ENCODE measurements around the gene ABTB2.

The ABTB2 gene
- 3.6 to 7.7 (median 6.4) reads per million in 3 donors for total RNA-seq

- Histone ChIP-seq H3K4me3 (ENCODE audit: insufficient read depth, low read depth, low read length, poor library complexity, severe bottlenecking) (peak within 1 kb of the TSS; percentile 65), H3K36me3 (ENCODE audit: control insufficient read depth, insufficient read depth, low read length) (no peaks in the 10 kb centered on the region), H3K27me3 (replicated peaks; ENCODE audit: control insufficient read depth, insufficient read depth, low read length, poor library complexity, severe bottlenecking) (peaks cover 23% of the 10 kb centered on the region), H3K27ac (ENCODE audit: insufficient read depth, low read length, poor library complexity, severe bottlenecking) (peak within 1 kb of the TSS; percentile 60), H3K4me1 (ENCODE audit: control insufficient read depth, insufficient read depth, low read length, poor library complexity, severe bottlenecking) (peaks cover 20% of the 10 kb centered on the region), H3K9me3 (ENCODE audit: control insufficient read depth, low read length) (no peaks in the 10 kb centered on the region)
- peak; percentile 92 to 94 (median 93) for DNase-seq
Measured at GRCh38 chr11:34357701-34358257, at the start of gene ABTB2. Gene ABTB2, minus strand, starts transcription at chr11:34358010.

- DNase-seq: no peak
- no peak overlapping the region for H3K4me3 ChIP-seq (ENCODE audit: insufficient read depth, low read depth, low read length, poor library complexity, severe bottlenecking)
- no peak overlapping the region for H3K27ac ChIP-seq (ENCODE audit: insufficient read depth, low read length, poor library complexity, severe bottlenecking)
- H3K4me1 ChIP-seq (ENCODE audit: control insufficient read depth, insufficient read depth, low read length, poor library complexity, severe bottlenecking): peaks cover 3% of the 10 kb centered on the region
- H3K27me3 ChIP-seq (replicated peaks; ENCODE audit: control insufficient read depth, insufficient read depth, low read length, poor library complexity, severe bottlenecking): peaks cover 7% of the 10 kb centered on the region
- H3K36me3 ChIP-seq (ENCODE audit: control insufficient read depth, insufficient read depth, low read length): no peaks in the 10 kb centered on the region
- no peaks in the 10 kb centered on the region for H3K9me3 ChIP-seq (ENCODE audit: control insufficient read depth, low read length)
Measured at GRCh38 chr11:34407121-34407813, 49.5 kb upstream of the ABTB2 start.

- H3K27me3 ChIP-seq (replicated peaks; ENCODE audit: control insufficient read depth, insufficient read depth, low read length, poor library complexity, severe bottlenecking): peaks cover 7% of the 10 kb centered on the region
- H3K4me1 ChIP-seq (ENCODE audit: control insufficient read depth, insufficient read depth, low read length, poor library complexity, severe bottlenecking): peaks cover 3% of the 10 kb centered on the region
- no peak for DNase-seq
- no peaks in the 10 kb centered on the region for H3K36me3 ChIP-seq (ENCODE audit: control insufficient read depth, insufficient read depth, low read length)
- no peaks in the 10 kb centered on the region for H3K9me3 ChIP-seq (ENCODE audit: control insufficient read depth, low read length)
- H3K4me3 ChIP-seq (ENCODE audit: insufficient read depth, low read depth, low read length, poor library complexity, severe bottlenecking): no peak overlapping the region
- no peak overlapping the region for H3K27ac ChIP-seq (ENCODE audit: insufficient read depth, low read length, poor library complexity, severe bottlenecking)
Measured at GRCh38 chr11:34406413-34406812, 48.6 kb upstream of the ABTB2 start.

- Histone ChIP-seq H3K4me1 (ENCODE audit: control insufficient read depth, insufficient read depth, low read length, poor library complexity, severe bottlenecking) (peaks cover 3% of the 10 kb centered on the region), H3K4me3 (ENCODE audit: insufficient read depth, low read depth, low read length, poor library complexity, severe bottlenecking) (no peak overlapping the region), H3K9me3 (ENCODE audit: control insufficient read depth, low read length) (no peaks in the 10 kb centered on the region), H3K27me3 (replicated peaks; ENCODE audit: control insufficient read depth, insufficient read depth, low read length, poor library complexity, severe bottlenecking) (peaks cover 7% of the 10 kb centered on the region), H3K36me3 (ENCODE audit: control insufficient read depth, insufficient read depth, low read length) (no peaks in the 10 kb centered on the region), H3K27ac (ENCODE audit: insufficient read depth, low read length, poor library complexity, severe bottlenecking) (no peak overlapping the region)
- peak in 1 of 3 donors; percentile 2 for DNase-seq
Measured at GRCh38 chr11:34405079-34405858, 47.5 kb upstream of the ABTB2 start.

- no peak for DNase-seq
- Histone ChIP-seq H3K9me3 (ENCODE audit: control insufficient read depth, low read length) (no peaks in the 10 kb centered on the region), H3K27me3 (replicated peaks; ENCODE audit: control insufficient read depth, insufficient read depth, low read length, poor library complexity, severe bottlenecking) (peaks cover 7% of the 10 kb centered on the region), H3K36me3 (ENCODE audit: control insufficient read depth, insufficient read depth, low read length) (no peaks in the 10 kb centered on the region), H3K4me3 (ENCODE audit: insufficient read depth, low read depth, low read length, poor library complexity, severe bottlenecking) (no peak overlapping the region), H3K27ac (ENCODE audit: insufficient read depth, low read length, poor library complexity, severe bottlenecking) (no peak overlapping the region), H3K4me1 (ENCODE audit: control insufficient read depth, insufficient read depth, low read length, poor library complexity, severe bottlenecking) (peaks cover 3% of the 10 kb centered on the region)
Measured at GRCh38 chr11:34404280-34404679, 46.5 kb upstream of the ABTB2 start.

- peaks cover 3% of the 10 kb centered on the region for H3K4me1 ChIP-seq (ENCODE audit: control insufficient read depth, insufficient read depth, low read length, poor library complexity, severe bottlenecking)
Measured at GRCh38 chr11:34403431-34403830, 45.6 kb upstream of the ABTB2 start.

GRCh38 chr11:34397811-34398210, 40.0 kb upstream of the ABTB2 start:
- Histone ChIP-seq H3K4me3 (ENCODE audit: insufficient read depth, low read depth, low read length, poor library complexity, severe bottlenecking) (no peak overlapping the region), H3K4me1 (ENCODE audit: control insufficient read depth, insufficient read depth, low read length, poor library complexity, severe bottlenecking) (no peaks in the 10 kb centered on the region), H3K27ac (ENCODE audit: insufficient read depth, low read length, poor library complexity, severe bottlenecking) (no peak overlapping the region), H3K36me3 (ENCODE audit: control insufficient read depth, insufficient read depth, low read length) (no peaks in the 10 kb centered on the region), H3K27me3 (replicated peaks; ENCODE audit: control insufficient read depth, insufficient read depth, low read length, poor library complexity, severe bottlenecking) (no peaks in the 10 kb centered on the region), H3K9me3 (ENCODE audit: control insufficient read depth, low read length) (no peaks in the 10 kb centered on the region)
- DNase-seq: no peak

More at GRCh38 chr11:34403431-34403830, 45.6 kb upstream of the ABTB2 start:
- no peak for DNase-seq
- no peak overlapping the region for H3K27ac ChIP-seq (ENCODE audit: insufficient read depth, low read length, poor library complexity, severe bottlenecking)
- peaks cover 7% of the 10 kb centered on the region for H3K27me3 ChIP-seq (replicated peaks; ENCODE audit: control insufficient read depth, insufficient read depth, low read length, poor library complexity, severe bottlenecking)
- no peaks in the 10 kb centered on the region for H3K36me3 ChIP-seq (ENCODE audit: control insufficient read depth, insufficient read depth, low read length)
- H3K9me3 ChIP-seq (ENCODE audit: control insufficient read depth, low read length): no peaks in the 10 kb centered on the region
- no peak overlapping the region for H3K4me3 ChIP-seq (ENCODE audit: insufficient read depth, low read depth, low read length, poor library complexity, severe bottlenecking)

GRCh38 chr11:34397120-34397519, 39.3 kb upstream of the ABTB2 start:
- no peak overlapping the region for H3K27ac ChIP-seq (ENCODE audit: insufficient read depth, low read length, poor library complexity, severe bottlenecking)
- no peak for DNase-seq
- no peaks in the 10 kb centered on the region for H3K9me3 ChIP-seq (ENCODE audit: control insufficient read depth, low read length)
- H3K4me3 ChIP-seq (ENCODE audit: insufficient read depth, low read depth, low read length, poor library complexity, severe bottlenecking): no peak overlapping the region
- no peaks in the 10 kb centered on the region for H3K27me3 ChIP-seq (replicated peaks; ENCODE audit: control insufficient read depth, insufficient read depth, low read length, poor library complexity, severe bottlenecking)
- H3K4me1 ChIP-seq (ENCODE audit: control insufficient read depth, insufficient read depth, low read length, poor library complexity, severe bottlenecking): no peaks in the 10 kb centered on the region
- H3K36me3 ChIP-seq (ENCODE audit: control insufficient read depth, insufficient read depth, low read length): no peaks in the 10 kb centered on the region

GRCh38 chr11:34395916-34396550, 38.2 kb upstream of the ABTB2 start:
- Histone ChIP-seq H3K27ac (ENCODE audit: insufficient read depth, low read length, poor library complexity, severe bottlenecking) (no peak overlapping the region), H3K4me1 (ENCODE audit: control insufficient read depth, insufficient read depth, low read length, poor library complexity, severe bottlenecking) (no peaks in the 10 kb centered on the region), H3K36me3 (ENCODE audit: control insufficient read depth, insufficient read depth, low read length) (no peaks in the 10 kb centered on the region), H3K27me3 (replicated peaks; ENCODE audit: control insufficient read depth, insufficient read depth, low read length, poor library complexity, severe bottlenecking) (no peaks in the 10 kb centered on the region), H3K9me3 (ENCODE audit: control insufficient read depth, low read length) (no peaks in the 10 kb centered on the region), H3K4me3 (ENCODE audit: insufficient read depth, low read depth, low read length, poor library complexity, severe bottlenecking) (no peak overlapping the region)
- no peak for DNase-seq
